Small intestine (tissue), 7 donors: ENCODE measurements around the gene SYCP2L. TPM values are rescaled to one million over a fixed set of nuclear protein-coding genes. Genes with fewer than 3 reads are reported as not detected.

Source experiments
- DNase-seq, 2 donors: peaks; one replicate each; pipeline versions ENCODE4 v3.0.0 to v3.0.0-alpha.2; 2013
- FAIRE-seq: peaks from 2 replicates; lab custom pipeline; 2012; peaks lifted over from hg19 to GRCh38; lab: Jason Lieb, UNC
- H3K27ac ChIP-seq, 3 donors: one replicate each; pipeline ENCODE4 v1.5.1; 2013; ENCODE audit warnings: low read length in 2 of 3, mild to moderate bottlenecking in 2 of 3, control low read depth in 1 of 3, inconsistent platforms in 1 of 3, low read depth in 1 of 3, moderate library complexity in 1 of 3
- H3K27me3 ChIP-seq, 3 donors: one replicate each; pipeline ENCODE4 v1.6.1; 2013; ENCODE audit warnings: low read length in 3 of 3, inconsistent platforms in 1 of 3; ENCODE audit not compliant: control insufficient read depth in 3 of 3, insufficient read depth in 3 of 3
- H3K36me3 ChIP-seq, 3 donors: one replicate each; pipeline ENCODE4 v1.6.1; 2013; ENCODE audit warnings: low read length in 3 of 3, inconsistent platforms in 1 of 3, low read depth in 1 of 3, mild to moderate bottlenecking in 1 of 3, moderate library complexity in 1 of 3; ENCODE audit not compliant: control insufficient read depth in 3 of 3, insufficient read depth in 2 of 3
- H3K4me1 ChIP-seq, 3 donors: one replicate each; pipeline ENCODE4 v1.6.1; 2013; ENCODE audit warnings: low read length in 2 of 3, inconsistent platforms in 1 of 3, low read depth in 1 of 3, mild to moderate bottlenecking in 1 of 3, moderate library complexity in 1 of 3; ENCODE audit not compliant: control insufficient read depth in 3 of 3, insufficient read depth in 2 of 3
- H3K4me3 ChIP-seq, 3 donors: one replicate each; pipeline ENCODE4 v1.5.1; 2013; ENCODE audit warnings: low read length in 3 of 3, control low read depth in 1 of 3, inconsistent platforms in 1 of 3, low read depth in 1 of 3, mild to moderate bottlenecking in 1 of 3, moderate library complexity in 1 of 3
- H3K9me3 ChIP-seq, 2 donors: one replicate each; pipeline ENCODE4 v1.6.1; 2013; ENCODE audit warnings: low read depth in 1 of 2, low read length in 1 of 2; ENCODE audit not compliant: control insufficient read depth in 2 of 2, insufficient read depth in 1 of 2
- WGBS, 3 donors: extraction: QIAGEN DNeasy Blood & Tissue Kit; methylation state at CpG; one replicate each; pipeline ENCODE4 v1.1.7; 2013; 5-methylcytosine and 5-hydroxymethylcytosine counted together
- polyA plus RNA-seq, 4 donors: library from polyadenylated mRNA; stranded (reverse) in 3 of 4; unstranded in 1 of 4; fragments of 200-250 nt in 3 of 4; fragments of 120-200 nt in 1 of 4; gene quantifications; one replicate each; pipeline versions ENCODE4 v1.2.1 to v1.2.3, GENCODE V29; 2013
- donor health status: healthy with polysubstance abuse.
- donor health status: control.
- donor health status: control.
- donor health status: Bipolar disorder and iron deficiency.
- donor health status: healthy.

Gene SYCP2L
- polyA plus RNA-seq, 4 donors, result 0.07 to 0.40 TPM; not detected in 2

GRCh38 chr6:10963113-10963512 is 76.3 kb downstream of the SYCP2L start:
- Histone ChIP-seq H3K4me3 (no peak overlapping the region), H3K27ac (no peak overlapping the region), H3K9me3 (peaks cover 0 to 4% of the 10 kb centered on the region in 2 donors), H3K4me1 (no peaks in the 10 kb centered on the region), H3K27me3 (peaks cover 0 to 2% (median 0%) of the 10 kb centered on the region in 3 donors), H3K36me3 (no peaks in the 10 kb centered on the region)
- FAIRE-seq, result no peak
- DNase-seq, result no peak
- 36 to 62% (median 56%) methylated on average over 2 of the region's 2 CpGs for WGBS, 3 donors

GRCh38 chr6:10964684-10965083 is 77.8 kb downstream of the SYCP2L start:
- FAIRE-seq (no peak), DNase-seq (no peak)
- Histone ChIP-seq H3K27me3 (peaks cover 0 to 2% (median 0%) of the 10 kb centered on the region in 3 donors), H3K27ac (no peak overlapping the region), H3K9me3 (peaks cover 0 to 4% of the 10 kb centered on the region in 2 donors), H3K4me1 (no peaks in the 10 kb centered on the region), H3K4me3 (no peak overlapping the region), H3K36me3 (no peaks in the 10 kb centered on the region)
- WGBS, 3 donors, result 51 to 66% (median 59%) methylated on average over 1 of the region's 1 CpG

GRCh38 chr6:10968776-10969175 is 81.9 kb downstream of the SYCP2L start:
- Histone ChIP-seq H3K27me3 (no peaks in the 10 kb centered on the region), H3K9me3 (peaks cover 0 to 4% of the 10 kb centered on the region in 2 donors), H3K36me3 (no peaks in the 10 kb centered on the region), H3K27ac (no peak overlapping the region), H3K4me1 (no peaks in the 10 kb centered on the region), H3K4me3 (no peak overlapping the region)
- WGBS, 3 donors, result 53 to 70% (median 60%) methylated on average over 2 of the region's 2 CpGs
- FAIRE-seq, result no peak
- DNase-seq, result no peak

- FAIRE-seq, result no peak
- H3K4me3 ChIP-seq, result no peak overlapping the region
- WGBS, 3 donors, result 89 to 92% (median 90%) methylated on average over 3 of the region's 3 CpGs
- no peaks in the 10 kb centered on the region for H3K27me3 ChIP-seq
- no peaks in the 10 kb centered on the region for H3K36me3 ChIP-seq
- peaks cover 0 to 2% of the 10 kb centered on the region in 2 donors for H3K9me3 ChIP-seq
- H3K4me1 ChIP-seq, result no peaks in the 10 kb centered on the region
- no peak overlapping the region for H3K27ac ChIP-seq
- DNase-seq, result no peak
Measured at GRCh38 chr6:10970731-10971130, 83.9 kb downstream of the SYCP2L start.

GRCh38 chr6:10972196-10972595 is 85.3 kb downstream of the SYCP2L start:
- Histone ChIP-seq H3K9me3 (no peaks in the 10 kb centered on the region), H3K27ac (no peak overlapping the region), H3K4me1 (no peaks in the 10 kb centered on the region), H3K27me3 (no peaks in the 10 kb centered on the region), H3K36me3 (no peaks in the 10 kb centered on the region), H3K4me3 (no peak overlapping the region)
- FAIRE-seq (no peak), DNase-seq (no peak)
- WGBS, 3 donors, result 85 to 90% (median 87%) methylated on average over 3 of the region's 3 CpGs

GRCh38 chr6:10976571-10976970 is 89.7 kb downstream of the SYCP2L start:
- FAIRE-seq (no peak), DNase-seq (no peak)
- Histone ChIP-seq H3K36me3 (no peaks in the 10 kb centered on the region), H3K4me1 (no peaks in the 10 kb centered on the region), H3K9me3 (no peaks in the 10 kb centered on the region), H3K27me3 (no peaks in the 10 kb centered on the region), H3K27ac (no peak overlapping the region), H3K4me3 (no peak overlapping the region)
- 79 to 87% (median 83%) methylated on average over 6 of the region's 6 CpGs for WGBS, 3 donors

- WGBS, 3 donors, result 86 to 93% (median 91%) methylated on average over 5 of the region's 5 CpGs
- H3K4me3 ChIP-seq, result no peak overlapping the region
- H3K4me1 ChIP-seq, result no peaks in the 10 kb centered on the region
- H3K9me3 ChIP-seq, result no peaks in the 10 kb centered on the region
- H3K27me3 ChIP-seq, result no peaks in the 10 kb centered on the region
- H3K36me3 ChIP-seq, result no peaks in the 10 kb centered on the region
- no peak overlapping the region for H3K27ac ChIP-seq
- FAIRE-seq (no peak), DNase-seq (no peak)
Measured at GRCh38 chr6:10977231-10977968, 90.5 kb downstream of the SYCP2L start.

GRCh38 chr6:10979603-10980002 is 92.8 kb downstream of the SYCP2L start:
- 54 to 85% (median 78%) methylated on average over 1 of the region's 1 CpG for WGBS, 3 donors

GRCh38 chr6:10981409-10981808 is 94.6 kb downstream of the SYCP2L start:
- H3K4me3 ChIP-seq, result no peak overlapping the region
- no peaks in the 10 kb centered on the region for H3K4me1 ChIP-seq
- no peak for DNase-seq
- no peaks in the 10 kb centered on the region for H3K9me3 ChIP-seq
- no peaks in the 10 kb centered on the region for H3K27me3 ChIP-seq
- 68 to 83% (median 77%) methylated on average over 1 of the region's 1 CpG for WGBS, 3 donors
- no peaks in the 10 kb centered on the region for H3K36me3 ChIP-seq
- no peak overlapping the region for H3K27ac ChIP-seq
- FAIRE-seq, result no peak

More at GRCh38 chr6:10979603-10980002, 92.8 kb downstream of the SYCP2L start:
- Histone ChIP-seq H3K27me3 (no peaks in the 10 kb centered on the region), H3K9me3 (no peaks in the 10 kb centered on the region), H3K36me3 (no peaks in the 10 kb centered on the region), H3K4me1 (no peaks in the 10 kb centered on the region), H3K4me3 (no peak overlapping the region), H3K27ac (no peak overlapping the region)
- DNase-seq, result no peak
- FAIRE-seq, result no peak
